GM08714 (cell line): ENCODE data around the gene TSHZ1.

ENCODE experiments used
- H3K4me3 ChIP-seq: fragments of 200-500 bp; sonication (Bioruptor generic); 2 replicates; pipeline ENCODE4 v1.5.1; 2014; ENCODE audit warnings: mild to moderate bottlenecking, low read length, inconsistent platforms
- ZNF274 ChIP-seq: IDR thresholded peaks from 2 replicates; pipeline ENCODE4 v1.6.1; 2012; ENCODE audit warnings: mild to moderate bottlenecking, low read depth, low read length

TSHZ1 gene

GRCh38 chr18:75210274-75211001, at the start of gene TSHZ1:
Gene TSHZ1, plus strand, starts transcription at chr18:75210797. Its CDS starts 1,080 bp downstream, at chr18:75211877.
- no peak for TF ChIP-seq ZNF274
- peak within 1 kb of the TSS; percentile 88 for H3K4me3 ChIP-seq

GRCh38 chr18:75161256-75162028, 49.2 kb upstream of the TSHZ1 start:
- peak overlapping the region; percentile 61; the same call in 1 of the 2 replicates for H3K4me3 ChIP-seq

GRCh38 chr18:75162467-75162866, 48.1 kb upstream of the TSHZ1 start:
- TF ChIP-seq ZNF274, result no peak
- no peak overlapping the region for H3K4me3 ChIP-seq

More at GRCh38 chr18:75161256-75162028, 49.2 kb upstream of the TSHZ1 start:
- TF ChIP-seq ZNF274, result no peak

- no peak for TF ChIP-seq ZNF274
- H3K4me3 ChIP-seq, result no peak overlapping the region
Measured at GRCh38 chr18:75162978-75163377, 47.6 kb upstream of the TSHZ1 start.

GRCh38 chr18:75163736-75164135, 46.9 kb upstream of the TSHZ1 start:
- TF ChIP-seq ZNF274, result no peak
- H3K4me3 ChIP-seq, result no peak overlapping the region

- no peak for TF ChIP-seq ZNF274
- no peak overlapping the region for H3K4me3 ChIP-seq
Measured at GRCh38 chr18:75164479-75164878, 46.1 kb upstream of the TSHZ1 start.

GRCh38 chr18:75165926-75166325, 44.7 kb upstream of the TSHZ1 start:
- no peak for TF ChIP-seq ZNF274
- H3K4me3 ChIP-seq, result no peak overlapping the region

- H3K4me3 ChIP-seq, result no peak overlapping the region
- no peak for TF ChIP-seq ZNF274
Measured at GRCh38 chr18:75167137-75167536, 43.5 kb upstream of the TSHZ1 start.

GRCh38 chr18:75167759-75168618, 42.6 kb upstream of the TSHZ1 start:
- TF ChIP-seq ZNF274, result no peak
- H3K4me3 ChIP-seq, result peak overlapping the region; percentile 32; the same call in 1 of the 2 replicates

- H3K4me3 ChIP-seq, result no peak overlapping the region
- TF ChIP-seq ZNF274, result no peak
Measured at GRCh38 chr18:75168619-75169018, 42.0 kb upstream of the TSHZ1 start.

- no peak overlapping the region for H3K4me3 ChIP-seq
- TF ChIP-seq ZNF274, result no peak
Measured at GRCh38 chr18:75169411-75169810, 41.2 kb upstream of the TSHZ1 start.

GRCh38 chr18:75170022-75170789, 40.4 kb upstream of the TSHZ1 start:
- H3K4me3 ChIP-seq, result no peak overlapping the region
- TF ChIP-seq ZNF274, result no peak

GRCh38 chr18:75170916-75171315, 39.7 kb upstream of the TSHZ1 start:
- TF ChIP-seq ZNF274, result no peak
- no peak overlapping the region for H3K4me3 ChIP-seq
